Stimulated activated CD8-positive, alpha-beta memory T cell treated with anti-CD3 and anti-CD28 coated beads, Interleukin-4, amount 100 ng/mL, for 48 hours (primary cell): Measurements from ENCODE around the gene RNF149.
"Not testable (repeated sequence)": the region's sequence is repeated elsewhere in the genome, so short reads cannot be mapped to it uniquely, and the experiment has no call there.

Experiments used
- DNase-seq: peaks from one replicate; pipeline ENCODE4 v3.0.0-alpha.2; 2020

RNF149 gene

GRCh38 chr2:101330253-101330933, 21.9 kb upstream of the RNF149 start:
- peak; percentile 57 for DNase-seq

- DNase-seq = no peak
These were observed 20.5 kb upstream of the RNF149 start for GRCh38 chr2:101329026-101329425.

GRCh38 chr2:101328474-101329007, 20.0 kb upstream of the RNF149 start:
- no peak for DNase-seq

GRCh38 chr2:101327863-101328394, 19.4 kb upstream of the RNF149 start:
- no peak for DNase-seq

- DNase-seq = no peak
These were observed 16.9 kb upstream of the RNF149 start for GRCh38 chr2:101325425-101325824.

GRCh38 chr2:101316568-101316967, 8.1 kb upstream of the RNF149 start:
- not testable (repeated sequence) for DNase-seq

- DNase-seq = no peak
These were observed 3.2 kb upstream of the RNF149 start for GRCh38 chr2:101311696-101312017.

- no peak for DNase-seq
These were observed 2.6 kb upstream of the RNF149 start for GRCh38 chr2:101310834-101311695.

GRCh38 chr2:101310090-101310833, 1.8 kb upstream of the RNF149 start:
- no peak for DNase-seq

GRCh38 chr2:101307950-101308431, 510 bp downstream of the RNF149 start:
- DNase-seq = peak; percentile 55

GRCh38 chr2:101307503-101307902, 998 bp downstream of the RNF149 start:
- peak; percentile 63 for DNase-seq

- no peak for DNase-seq
These were observed 2.1 kb downstream of the RNF149 start for GRCh38 chr2:101306410-101306809.

- no peak for DNase-seq
These were observed 2.9 kb downstream of the RNF149 start for GRCh38 chr2:101305492-101306078.

GRCh38 chr2:101305035-101305434, 3.5 kb downstream of the RNF149 start:
- DNase-seq = no peak

- DNase-seq = no peak
These were observed 4.8 kb downstream of the RNF149 start for GRCh38 chr2:101303688-101304087.

- no peak for DNase-seq
These were observed 6.5 kb downstream of the RNF149 start for GRCh38 chr2:101302016-101302415.

GRCh38 chr2:101300836-101301235, 7.7 kb downstream of the RNF149 start:
- no peak for DNase-seq

- DNase-seq = no peak
These were observed 8.3 kb downstream of the RNF149 start for GRCh38 chr2:101300164-101300563.

GRCh38 chr2:101299604-101300003, 8.9 kb downstream of the RNF149 start:
- DNase-seq = no peak

GRCh38 chr2:101297383-101297782, 11.1 kb downstream of the RNF149 start:
- no peak for DNase-seq

- DNase-seq = no peak
These were observed 12.1 kb downstream of the RNF149 start for GRCh38 chr2:101296371-101296770.

- no peak for DNase-seq
These were observed 12.6 kb downstream of the RNF149 start for GRCh38 chr2:101295895-101296294.

- no peak for DNase-seq
These were observed 13.6 kb downstream of the RNF149 start for GRCh38 chr2:101294861-101295260.
